HepG2 (cell line): ENCODE data around the gene BRSK2.

Source experiments
- FOXM1 ChIP-seq: sonication (generic); formaldehyde crosslinking; IDR thresholded peaks from 2 replicates; pipeline ENCODE4 v1.5.0; 2020; ENCODE audit warnings: missing genetic modification reagents
- KDM5A ChIP-seq: fragments of 200-600 bp; sonication (generic); IDR thresholded peaks from 2 replicates; pipeline ENCODE4 v1.7.0; 2018; ENCODE audit warnings: antibody characterized with exemption, mild to moderate bottlenecking, low read length, borderline replicate concordance
- SMYD3 ChIP-seq: sonication (generic); formaldehyde crosslinking; IDR thresholded peaks from 2 replicates; pipeline ENCODE4 v1.8.1; 2023; ENCODE audit warnings: mild to moderate bottlenecking, missing genetic modification reagents
- THYN1 ChIP-seq: sonication (generic); formaldehyde crosslinking; IDR thresholded peaks from 2 replicates; pipeline ENCODE4 v1.8.1; 2023; ENCODE audit warnings: low read depth, mild to moderate bottlenecking, moderate library complexity, missing genetic modification reagents, borderline replicate concordance
- ZNF263 ChIP-seq: sonication (generic); formaldehyde crosslinking; IDR thresholded peaks from 2 replicates; pipeline ENCODE4 v1.4.0; 2020; ENCODE audit warnings: missing genetic modification reagents

- TF ChIP-seq ZNF263 (CRISPR knock-in tag): no peak
- no peak for TF ChIP-seq FOXM1 (CRISPR knock-in tag)
- no peak for TF ChIP-seq KDM5A
- TF ChIP-seq THYN1 (CRISPR knock-in tag): no peak
- no peak for TF ChIP-seq SMYD3 (CRISPR knock-in tag)
These were observed 19.5 kb downstream of the BRSK2 start for GRCh38 chr11:1409108-1409851.
